Loucy (cell line): Measurements from ENCODE around the gene MAGEB5.

Source experiments
- EZH2phosphoT487 ChIP-seq: fragments of 200-600 bp; IDR thresholded peaks from 2 replicates; pipeline ENCODE4 v1.6.1; 2018; ENCODE audit warnings: antibody characterized with exemption, mild to moderate bottlenecking, moderate library complexity, borderline replicate concordance
- TF ChIP-seq, protein P1 (sequence below): fragments of 200-600 bp; sonication (generic); conservative IDR thresholded peaks from 2 replicates; pipeline ENCODE4 v1.5.1; 2014; ENCODE audit warnings: mild to moderate bottlenecking, antibody characterized with exemption, low read length

DNA sequence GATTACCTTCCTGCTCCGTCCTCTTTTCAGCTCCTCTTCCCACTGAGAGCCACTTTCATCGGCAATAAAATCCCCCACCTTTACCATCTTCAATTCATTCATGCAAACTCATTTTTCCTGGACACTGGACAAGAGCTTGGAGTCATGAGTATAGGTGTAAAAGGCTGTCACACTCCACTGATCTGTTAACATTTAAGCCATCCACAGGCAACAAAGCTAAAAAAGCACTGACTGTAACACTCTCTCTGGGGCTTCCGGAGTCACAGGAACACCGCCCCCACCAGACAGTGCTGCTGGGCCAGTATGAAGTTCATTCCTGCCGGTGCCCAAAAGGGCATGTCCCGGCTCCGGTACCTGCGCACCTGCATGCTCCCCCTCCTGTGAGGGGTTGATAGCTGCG lies 38.5 kb downstream of the MAGEB5 start:
- no peak for TF ChIP-seq EZH2phosphoT487
- TF ChIP-seq, protein P1, sequence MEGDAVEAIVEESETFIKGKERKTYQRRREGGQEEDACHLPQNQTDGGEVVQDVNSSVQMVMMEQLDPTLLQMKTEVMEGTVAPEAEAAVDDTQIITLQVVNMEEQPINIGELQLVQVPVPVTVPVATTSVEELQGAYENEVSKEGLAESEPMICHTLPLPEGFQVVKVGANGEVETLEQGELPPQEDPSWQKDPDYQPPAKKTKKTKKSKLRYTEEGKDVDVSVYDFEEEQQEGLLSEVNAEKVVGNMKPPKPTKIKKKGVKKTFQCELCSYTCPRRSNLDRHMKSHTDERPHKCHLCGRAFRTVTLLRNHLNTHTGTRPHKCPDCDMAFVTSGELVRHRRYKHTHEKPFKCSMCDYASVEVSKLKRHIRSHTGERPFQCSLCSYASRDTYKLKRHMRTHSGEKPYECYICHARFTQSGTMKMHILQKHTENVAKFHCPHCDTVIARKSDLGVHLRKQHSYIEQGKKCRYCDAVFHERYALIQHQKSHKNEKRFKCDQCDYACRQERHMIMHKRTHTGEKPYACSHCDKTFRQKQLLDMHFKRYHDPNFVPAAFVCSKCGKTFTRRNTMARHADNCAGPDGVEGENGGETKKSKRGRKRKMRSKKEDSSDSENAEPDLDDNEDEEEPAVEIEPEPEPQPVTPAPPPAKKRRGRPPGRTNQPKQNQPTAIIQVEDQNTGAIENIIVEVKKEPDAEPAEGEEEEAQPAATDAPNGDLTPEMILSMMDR = no peak
